Muscle layer of colon (tissue), 2 donors: ENCODE results near the gene LSM14B.
"Not testable (repeated sequence)": the region's sequence is repeated elsewhere in the genome, so short reads cannot be mapped to it uniquely, and the experiment has no call there.

Experiments used
- H3K27ac ChIP-seq: one replicate; pipeline ENCODE4 v1.7.0; 2013; ENCODE audit warnings: low read depth, mild to moderate bottlenecking, low read length, moderate library complexity
- H3K27me3 ChIP-seq, 2 donors: one replicate each; pipeline ENCODE4 v1.7.0; 2013; ENCODE audit warnings: low read length in 2 of 2, mild to moderate bottlenecking in 2 of 2; ENCODE audit not compliant: insufficient read depth in 2 of 2, control insufficient read depth in 1 of 2
- H3K36me3 ChIP-seq: one replicate; pipeline ENCODE4 v1.7.0; 2013; ENCODE audit warnings: mild to moderate bottlenecking, low read length; ENCODE audit not compliant: insufficient read depth
- H3K4me1 ChIP-seq: one replicate; pipeline ENCODE4 v1.7.0; 2013; ENCODE audit warnings: mild to moderate bottlenecking, low read length; ENCODE audit not compliant: insufficient read depth
- H3K4me3 ChIP-seq, 2 donors: one replicate each; pipeline ENCODE4 v1.7.0; 2013; ENCODE audit warnings: low read length in 2 of 2, low read depth in 1 of 2, mild to moderate bottlenecking in 1 of 2, moderate library complexity in 1 of 2
- H3K9ac ChIP-seq: one replicate; pipeline ENCODE4 v1.7.0; 2013; ENCODE audit warnings: low read length
- H3K9me3 ChIP-seq: one replicate; pipeline ENCODE4 v1.7.0; 2013; ENCODE audit warnings: mild to moderate bottlenecking, low read length
- donor health status: abdominal sarcoma.
- donor health status: Adenocarcinoma of cecum.

Gene LSM14B

GRCh38 chr20:62143957-62144825, 21.9 kb downstream of the LSM14B start:
- Histone ChIP-seq H3K9ac (peak overlapping the region; percentile 12), H3K4me3 (peak overlapping the region; percentile 52 to 66), H3K27me3 (no peaks in the 10 kb centered on the region), H3K36me3 (peaks cover 12% of the 10 kb centered on the region), H3K27ac (peak overlapping the region; percentile 61), H3K9me3 (no peaks in the 10 kb centered on the region), H3K4me1 (peaks cover 33% of the 10 kb centered on the region)

- H3K27ac ChIP-seq = no peak overlapping the region
- H3K9ac ChIP-seq = no peak overlapping the region
- no peaks in the 10 kb centered on the region for H3K27me3 ChIP-seq
- H3K4me1 ChIP-seq = peaks cover 33% of the 10 kb centered on the region
- H3K4me3 ChIP-seq = no peak overlapping the region
- H3K36me3 ChIP-seq = no peaks in the 10 kb centered on the region
- H3K9me3 ChIP-seq = no peaks in the 10 kb centered on the region
These were observed 23.4 kb downstream of the LSM14B start for GRCh38 chr20:62145688-62146018.

- no peaks in the 10 kb centered on the region for H3K36me3 ChIP-seq
- no peaks in the 10 kb centered on the region for H3K9me3 ChIP-seq
- H3K4me1 ChIP-seq = peaks cover 28% of the 10 kb centered on the region
- no peak overlapping the region for H3K9ac ChIP-seq
- H3K27me3 ChIP-seq = no peaks in the 10 kb centered on the region
- H3K4me3 ChIP-seq = no peak overlapping the region
- no peak overlapping the region for H3K27ac ChIP-seq
These were observed 23.9 kb downstream of the LSM14B start for GRCh38 chr20:62146019-62146755.

GRCh38 chr20:62147125-62147524, 24.9 kb downstream of the LSM14B start:
- Histone ChIP-seq H3K9ac (no peak overlapping the region), H3K9me3 (no peaks in the 10 kb centered on the region), H3K36me3 (no peaks in the 10 kb centered on the region), H3K4me1 (peaks cover 19% of the 10 kb centered on the region), H3K27me3 (no peaks in the 10 kb centered on the region), H3K4me3 (no peak overlapping the region), H3K27ac (no peak overlapping the region)

GRCh38 chr20:62147528-62147927, 25.3 kb downstream of the LSM14B start:
- Histone ChIP-seq H3K4me3 (no peak overlapping the region), H3K27ac (no peak overlapping the region), H3K9ac (no peak overlapping the region), H3K27me3 (no peaks in the 10 kb centered on the region), H3K36me3 (no peaks in the 10 kb centered on the region), H3K9me3 (no peaks in the 10 kb centered on the region), H3K4me1 (peaks cover 18% of the 10 kb centered on the region)

GRCh38 chr20:62148383-62148782, 26.1 kb downstream of the LSM14B start:
- not testable (repeated sequence) for H3K36me3 ChIP-seq, H3K27me3 ChIP-seq, H3K4me3 ChIP-seq, H3K27ac ChIP-seq, H3K9ac ChIP-seq, H3K9me3 ChIP-seq
- peaks cover 18% of the 10 kb centered on the region for H3K4me1 ChIP-seq

GRCh38 chr20:62148908-62149314, 26.6 kb downstream of the LSM14B start:
- peaks cover 18% of the 10 kb centered on the region for H3K4me1 ChIP-seq
- H3K4me3 ChIP-seq = no peak overlapping the region
- peaks cover under 1% of the 10 kb centered on the region for H3K36me3 ChIP-seq
- no peak overlapping the region for H3K27ac ChIP-seq
- H3K27me3 ChIP-seq = no peaks in the 10 kb centered on the region
- no peaks in the 10 kb centered on the region for H3K9me3 ChIP-seq
- no peak overlapping the region for H3K9ac ChIP-seq

GRCh38 chr20:62149532-62150309, 27.4 kb downstream of the LSM14B start:
- Histone ChIP-seq H3K4me3 (no peak overlapping the region), H3K9me3 (no peaks in the 10 kb centered on the region), H3K27me3 (no peaks in the 10 kb centered on the region), H3K27ac (no peak overlapping the region), H3K9ac (no peak overlapping the region), H3K36me3 (peaks cover 5% of the 10 kb centered on the region), H3K4me1 (peaks cover 15% of the 10 kb centered on the region)

GRCh38 chr20:62150310-62150575, 28.0 kb downstream of the LSM14B start:
- Histone ChIP-seq H3K9ac (no peak overlapping the region), H3K27ac (no peak overlapping the region), H3K4me3 (no peak overlapping the region), H3K36me3 (peaks cover 5% of the 10 kb centered on the region), H3K9me3 (no peaks in the 10 kb centered on the region), H3K27me3 (no peaks in the 10 kb centered on the region), H3K4me1 (peaks cover 9% of the 10 kb centered on the region)

- Histone ChIP-seq H3K27ac (no peak overlapping the region), H3K9me3 (no peaks in the 10 kb centered on the region), H3K4me1 (no peaks in the 10 kb centered on the region), H3K27me3 (no peaks in the 10 kb centered on the region), H3K4me3 (no peak overlapping the region), H3K9ac (no peak overlapping the region), H3K36me3 (peaks cover 5% of the 10 kb centered on the region)
These were observed 28.9 kb downstream of the LSM14B start for GRCh38 chr20:62151225-62151624.

- Histone ChIP-seq H3K4me3 (no peak overlapping the region), H3K4me1 (no peaks in the 10 kb centered on the region), H3K36me3 (peaks cover 5% of the 10 kb centered on the region), H3K9me3 (no peaks in the 10 kb centered on the region), H3K27ac (no peak overlapping the region), H3K27me3 (no peaks in the 10 kb centered on the region), H3K9ac (no peak overlapping the region)
These were observed 29.6 kb downstream of the LSM14B start for GRCh38 chr20:62151835-62152364.
